Gastrocnemius medialis (tissue), 4 donors: Measurements from ENCODE around the gene SLC5A4. TPM values are rescaled to one million over a fixed set of nuclear protein-coding genes. Genes with fewer than 3 reads are reported as not detected.
"Not testable (repeated sequence)": the region's sequence is repeated elsewhere in the genome, so short reads cannot be mapped to it uniquely, and the experiment has no call there.

Experiments used
- ATAC-seq, 2 donors: fragments of 150-250 bp; one replicate each; pipeline ENCODE4 v1.9.1; 2016
- DNase-seq, 2 donors: peaks; one replicate each; pipeline ENCODE4 v3.0.0-alpha.2; 2019
- H3K27ac ChIP-seq, 4 donors: fragments of 200-600 bp; sonication (generic); 1 replicate in 1 of 4; 2 replicates in 3 of 4; pipeline ENCODE4 v1.5.1; 2016 to 2018; ENCODE audit warnings: mild to moderate bottlenecking in 2 of 4, moderate library complexity in 1 of 4
- H3K27me3 ChIP-seq, 3 donors: fragments of 200-600 bp; sonication (generic) in 2 of 3; 1 replicate in 1 of 3; 2 replicates in 2 of 3; pipeline versions ENCODE4 v1.5.1 to v1.6.0; 2016 to 2019; ENCODE audit warnings: mild to moderate bottlenecking in 1 of 3, moderate library complexity in 1 of 3
- H3K36me3 ChIP-seq, 2 donors: fragments of 200-600 bp; sonication (generic) in 1 of 2; one replicate each; pipeline ENCODE4 v1.5.1; 2017 to 2018
- H3K4me1 ChIP-seq, 2 donors: fragments of 200-600 bp; sonication (generic) in 1 of 2; one replicate each; pipeline ENCODE4 v1.5.1; 2016 to 2017; ENCODE audit warnings: mild to moderate bottlenecking in 2 of 2
- H3K4me3 ChIP-seq, 4 donors: fragments of 200-600 bp; sonication (generic) in 3 of 4; 1 replicate in 1 of 4; 2 replicates in 3 of 4; pipeline ENCODE4 v1.5.1; 2016 to 2019; ENCODE audit warnings: mild to moderate bottlenecking in 2 of 4
- H3K9me3 ChIP-seq, 3 donors: fragments of 200-600 bp; sonication (generic) in 2 of 3; 1 replicate in 1 of 3; 2 replicates in 2 of 3; pipeline ENCODE4 v1.5.1; 2016 to 2019
- POLR2A ChIP-seq, 2 donors: fragments of 450-650 bp; IDR thresholded peaks; one replicate each; pipeline ENCODE4 v1.6.1; 2017; ENCODE audit warnings: antibody characterized with exemption in 2 of 2, mild to moderate bottlenecking in 2 of 2, moderate library complexity in 2 of 2
- in situ Hi-C, 4 donors: fragments of 200-750 bp; cut with MboI; loops; one replicate each; pipeline versions ENCODE4 v1.15.0 to v1.8.0; 2017; ENCODE audit warnings: low sequenced_read_pairs in 4 of 4
- intact Hi-C: fragments of 100-400 bp; cut with DNase I; formaldehyde crosslinking; loops from one replicate; pipeline ENCODE4 v1.15.1; 2023; ENCODE audit warnings: low total_unique reads
- total RNA-seq, 4 donors: library from RNA; depleted of rRNA; stranded (reverse); fragments of >200 nt; gene quantifications; one replicate each; pipeline versions ENCODE4 v1.1.0 to v1.2.3, GENCODE V29; 2016
- TF ChIP-seq, protein P1 (sequence below), 5 experiments: fragments of 450-650 bp in 3 of 5; fragments of 200-600 bp in 2 of 5; sonication (generic) in 2 of 5; IDR thresholded peaks in 4 of 5; conservative IDR thresholded peaks in 1 of 5; 1 replicate in 4 of 5; 2 replicates in 1 of 5; pipeline ENCODE4 v1.5.1; 2016 to 2019; ENCODE audit warnings: antibody characterized with exemption in 5 of 5, mild to moderate bottlenecking in 3 of 5, moderate library complexity in 3 of 5

Gene SLC5A4
- under 1 TPM in 1 of 4 donors, not detected in 3; 0.18 TPM for total RNA-seq

DNA sequence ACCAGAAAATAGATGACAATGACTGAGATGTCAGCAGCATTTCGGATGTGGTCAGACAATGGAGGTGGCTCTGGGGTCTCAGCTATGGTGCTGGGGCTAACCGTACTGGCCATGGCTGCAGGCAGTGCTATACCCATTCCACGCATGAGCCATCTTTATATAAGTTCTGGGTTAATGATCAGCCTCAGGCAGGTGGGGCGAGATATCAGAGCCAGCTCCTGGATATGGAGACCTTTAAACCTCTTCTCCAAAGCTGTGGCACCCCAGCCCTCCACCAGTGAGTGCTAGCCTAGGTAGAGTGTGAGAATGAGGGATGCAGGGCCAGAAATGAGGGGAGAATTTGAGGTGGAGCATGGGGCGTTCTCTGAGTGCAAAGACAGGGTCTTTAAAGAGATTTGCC lies at the start of gene SLC5A4:
Gene SLC5A4, minus strand, starts transcription at position 131 of the 400 bp plus-strand sequence. Its CDS starts 18 bp downstream, at position 113.
- Histone ChIP-seq H3K4me1 (no peaks in the 10 kb centered on the region), H3K9me3 (no peaks in the 10 kb centered on the region), H3K36me3 (no peaks in the 10 kb centered on the region), H3K4me3 (no peak within 1 kb of the TSS), H3K27me3 (no peaks in the 10 kb centered on the region), H3K27ac (no peak within 1 kb of the TSS)
- ATAC-seq (no peak), DNase-seq (no peak)
- TF ChIP-seq, protein P1, sequence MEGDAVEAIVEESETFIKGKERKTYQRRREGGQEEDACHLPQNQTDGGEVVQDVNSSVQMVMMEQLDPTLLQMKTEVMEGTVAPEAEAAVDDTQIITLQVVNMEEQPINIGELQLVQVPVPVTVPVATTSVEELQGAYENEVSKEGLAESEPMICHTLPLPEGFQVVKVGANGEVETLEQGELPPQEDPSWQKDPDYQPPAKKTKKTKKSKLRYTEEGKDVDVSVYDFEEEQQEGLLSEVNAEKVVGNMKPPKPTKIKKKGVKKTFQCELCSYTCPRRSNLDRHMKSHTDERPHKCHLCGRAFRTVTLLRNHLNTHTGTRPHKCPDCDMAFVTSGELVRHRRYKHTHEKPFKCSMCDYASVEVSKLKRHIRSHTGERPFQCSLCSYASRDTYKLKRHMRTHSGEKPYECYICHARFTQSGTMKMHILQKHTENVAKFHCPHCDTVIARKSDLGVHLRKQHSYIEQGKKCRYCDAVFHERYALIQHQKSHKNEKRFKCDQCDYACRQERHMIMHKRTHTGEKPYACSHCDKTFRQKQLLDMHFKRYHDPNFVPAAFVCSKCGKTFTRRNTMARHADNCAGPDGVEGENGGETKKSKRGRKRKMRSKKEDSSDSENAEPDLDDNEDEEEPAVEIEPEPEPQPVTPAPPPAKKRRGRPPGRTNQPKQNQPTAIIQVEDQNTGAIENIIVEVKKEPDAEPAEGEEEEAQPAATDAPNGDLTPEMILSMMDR (IDR thresholded peaks at IDR 0.05 in 4 of 5, conservative IDR thresholded peaks at IDR 0.05 in 1 of 5): no peak
- no peak for TF ChIP-seq POLR2A (IDR thresholded peaks at IDR 0.05)
- in situ Hi-C loops (loop anchor here in 2 of 4 donors (5.0 to 25.0 kb wide), 2 partner anchors 268 kb away; no protein-coding TSS in a partner anchor), intact Hi-C loops (no loop called here)

- H3K27me3 ChIP-seq, H3K27ac ChIP-seq, DNase-seq, H3K9me3 ChIP-seq, intact Hi-C loops, ATAC-seq, H3K4me1 ChIP-seq, H3K36me3 ChIP-seq, H3K4me3 ChIP-seq, in situ Hi-C loops: not testable (repeated sequence)
Observed at GRCh38 chr22:32293921-32294320, 38.8 kb upstream of the SLC5A4 start.

- DNase-seq (no peak), ATAC-seq (no peak)
- intact Hi-C loops: no loop called here
- H3K4me3 ChIP-seq: no peak overlapping the region
- H3K9me3 ChIP-seq: no peaks in the 10 kb centered on the region
- H3K27ac ChIP-seq: no peak overlapping the region
- H3K4me1 ChIP-seq: no peaks in the 10 kb centered on the region
- H3K27me3 ChIP-seq: peaks cover 0 to 8% (median 0%) of the 10 kb centered on the region in 3 donors
- no peaks in the 10 kb centered on the region for H3K36me3 ChIP-seq
- in situ Hi-C loops: no loop called here
- TF ChIP-seq POLR2A (IDR thresholded peaks at IDR 0.05): no peak
- TF ChIP-seq, protein P1 (IDR thresholded peaks at IDR 0.05 in 4 of 5, conservative IDR thresholded peaks at IDR 0.05 in 1 of 5): no peak
Observed at GRCh38 chr22:32286290-32286840, 31.2 kb upstream of the SLC5A4 start.

DNA sequence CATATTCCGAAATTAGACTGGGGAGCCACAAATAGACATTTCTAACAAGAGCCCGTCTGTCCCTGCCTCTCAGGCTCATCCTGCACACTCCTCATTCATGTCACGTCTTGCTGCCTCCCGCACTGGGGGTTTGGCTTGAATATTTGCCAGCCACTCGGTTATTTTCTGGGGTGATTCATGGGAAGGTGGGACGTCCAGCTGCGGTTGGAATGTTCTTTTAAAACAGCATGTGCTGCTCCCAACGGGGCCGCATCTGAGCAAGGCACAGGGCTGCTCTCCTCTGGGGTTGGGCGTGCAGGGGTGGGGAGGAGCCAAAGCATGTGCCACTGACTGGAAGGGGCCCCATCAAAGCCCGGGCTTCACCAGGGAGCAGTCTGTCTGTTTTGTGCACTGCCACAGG lies 25.9 kb upstream of the SLC5A4 start:
- no peaks in the 10 kb centered on the region for H3K36me3 ChIP-seq
- ATAC-seq (no peak), DNase-seq (no peak)
- intact Hi-C loops: no loop called here
- in situ Hi-C loops: no loop called here
- H3K4me3 ChIP-seq: no peak overlapping the region
- H3K27me3 ChIP-seq: peaks cover 0 to 8% (median 2%) of the 10 kb centered on the region in 3 donors
- TF ChIP-seq POLR2A (IDR thresholded peaks at IDR 0.05): no peak
- TF ChIP-seq, protein P1 (IDR thresholded peaks at IDR 0.05 in 4 of 5, conservative IDR thresholded peaks at IDR 0.05 in 1 of 5): no peak
- H3K9me3 ChIP-seq: no peaks in the 10 kb centered on the region
- H3K4me1 ChIP-seq: no peaks in the 10 kb centered on the region
- no peak overlapping the region for H3K27ac ChIP-seq

DNA sequence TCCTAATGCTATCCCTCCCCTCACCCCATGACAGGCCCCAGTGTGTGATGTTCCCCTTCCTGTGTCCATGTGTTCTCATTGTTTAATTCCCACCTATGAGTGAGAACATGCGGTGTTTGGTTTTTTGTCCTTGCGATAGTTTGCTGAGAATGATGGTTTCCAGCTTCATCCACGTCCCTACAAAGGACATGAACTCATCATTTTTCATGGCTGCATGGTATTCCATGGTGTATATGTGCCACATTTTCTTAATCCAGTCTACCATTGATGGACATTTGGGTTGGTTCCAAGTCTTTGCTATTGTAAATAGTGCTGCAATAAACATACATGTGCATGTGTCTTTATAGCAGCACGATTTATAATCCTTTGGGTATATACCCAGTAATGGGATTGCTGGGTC lies 20.2 kb upstream of the SLC5A4 start:
- H3K36me3 ChIP-seq, intact Hi-C loops, DNase-seq, H3K4me1 ChIP-seq, H3K27ac ChIP-seq, ATAC-seq, H3K4me3 ChIP-seq, H3K9me3 ChIP-seq, in situ Hi-C loops, H3K27me3 ChIP-seq: not testable (repeated sequence)

DNA sequence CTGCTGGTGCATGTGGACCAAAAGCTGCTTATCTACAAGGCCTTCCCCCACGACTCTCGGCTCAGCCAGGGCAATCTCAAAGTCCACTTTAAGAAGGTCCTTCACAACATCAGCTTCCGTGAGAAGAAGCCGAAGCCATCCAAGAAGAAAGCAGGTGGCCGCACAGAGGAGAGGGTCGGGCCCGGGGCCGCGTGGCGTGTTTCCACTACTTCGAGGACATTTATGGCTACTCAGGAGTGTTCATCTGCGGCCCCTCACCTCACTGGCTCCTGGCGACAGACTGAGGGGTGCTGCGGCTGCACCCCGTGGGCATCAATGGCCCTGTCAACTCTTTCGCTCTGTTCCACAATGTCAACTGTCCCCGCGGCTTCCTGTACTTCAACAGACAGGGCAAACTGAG lies 16.2 kb upstream of the SLC5A4 start:
- TF ChIP-seq, protein P1 (IDR thresholded peaks at IDR 0.05 in 4 of 5, conservative IDR thresholded peaks at IDR 0.05 in 1 of 5): no peak
- no peak for TF ChIP-seq POLR2A (IDR thresholded peaks at IDR 0.05)
- Histone ChIP-seq H3K4me3 (no peak overlapping the region), H3K27me3 (peaks cover 0 to 2% (median 0%) of the 10 kb centered on the region in 3 donors), H3K4me1 (no peaks in the 10 kb centered on the region), H3K9me3 (no peaks in the 10 kb centered on the region), H3K27ac (no peak overlapping the region), H3K36me3 (no peaks in the 10 kb centered on the region)
- ATAC-seq (no peak), DNase-seq (no peak)
- in situ Hi-C loops (loop anchor here in 1 of 4 donors (25.0 kb wide), 1 partner anchor 284 kb away; no protein-coding TSS in a partner anchor), intact Hi-C loops (no loop called here)
